K562 (cell line): Measurements from ENCODE around the gene TMPO. TPM values are rescaled to one million over a fixed set of nuclear protein-coding genes. Genes with fewer than 3 reads are reported as not detected.

Experiments
- ATAC-seq: fragments of 200-7000 bp; cut with Tn5 transposase; 3 replicates; pipeline ENCODE4 v1.9.1; 2020; ENCODE audit warnings: moderate library complexity
- BruUV-seq: library from RNA; stranded (reverse); fragments of 400-500 nt; replicated peaks from 2 replicates; lab custom pipeline; 2021; lab: Mats Ljungman, UMichigan
- CTCF ChIA-PET: fragments of 300-600 bp; formaldehyde crosslinking; extraction: SDS; loops from one replicate; lab custom pipeline; 2021; ENCODE audit warnings: low intra/inter-chr PET ratio; lab: Yijun Ruan, JAX
- POLR2A ChIA-PET: fragments of 300-600, 350-650 bp; sonication (Branson Sonifier 250); formaldehyde crosslinking; extraction: SDS; loops from one replicate; lab custom pipeline; 2021; ENCODE audit warnings: antibody characterized with exemption, inconsistent platforms; lab: Yijun Ruan, JAX
- DNase-seq, 4 experiments: peaks; one replicate each; pipeline versions ENCODE4 v3.0.0 to v3.0.0-alpha.2; 2011 to 2018; ENCODE audit warnings: low spot score in 3 of 4, mixed read lengths in 3 of 4; ENCODE audit errors: extremely low read depth in 1 of 4
- FAIRE-seq: peaks from 2 replicates; lab custom pipeline; 2011; peaks lifted over from hg19 to GRCh38; lab: Jason Lieb, UNC
- H2AFZ ChIP-seq: 2 replicates; pipeline ENCODE4 v1.6.0; 2011; ENCODE audit warnings: low read depth, low read length, control low read depth, inconsistent platforms
- H3K27ac ChIP-seq: fragments of 200-600 bp; 3 replicates; pipeline ENCODE4 v1.8.0; 2011; ENCODE audit warnings: low read depth, mild to moderate bottlenecking, control low read depth, inconsistent platforms, low read length, moderate library complexity, mixed read lengths; ENCODE audit errors: extremely low read depth
- H3K27me3 ChIP-seq, 2 experiments: fragments of 300-600 bp in 1 of 2; 2 replicates in 1 of 2; 3 replicates in 1 of 2; pipeline versions ENCODE4 v1.6.0 to v1.8.0; 2011; ENCODE audit warnings: inconsistent platforms in 2 of 2, low read length in 2 of 2, mild to moderate bottlenecking in 1 of 2, mixed read lengths in 1 of 2, moderate library complexity in 1 of 2; ENCODE audit not compliant: control insufficient read depth in 2 of 2, insufficient read depth in 2 of 2
- H3K36me3 ChIP-seq: fragments of 300-600 bp; 3 replicates; pipeline ENCODE4 v1.8.0; 2011; ENCODE audit warnings: mild to moderate bottlenecking, low read length, inconsistent platforms; ENCODE audit not compliant: control insufficient read depth, insufficient read depth
- H3K4me1 ChIP-seq, 2 experiments: fragments of 200-600 bp in 1 of 2; replicated peaks in 1 of 2; 2 replicates in 1 of 2; 3 replicates in 1 of 2; pipeline versions ENCODE4 v1.5.1 to v1.8.0; 2011; ENCODE audit warnings: inconsistent platforms in 2 of 2, low read length in 2 of 2, mild to moderate bottlenecking in 1 of 2, mixed read lengths in 1 of 2, moderate library complexity in 1 of 2; ENCODE audit not compliant: control insufficient read depth in 2 of 2, insufficient read depth in 2 of 2
- H3K4me2 ChIP-seq: 2 replicates; pipeline ENCODE4 v1.6.1; 2011; ENCODE audit warnings: low read length, control low read depth, inconsistent platforms, mixed read lengths; ENCODE audit not compliant: insufficient read depth
- H3K4me3 ChIP-seq: fragments of 200-600 bp; sonication (generic), shearing (Covaris generic); 2 replicates; pipeline ENCODE4 v1.5.1; 2016; ENCODE audit warnings: control low read depth, inconsistent platforms
- H3K79me2 ChIP-seq: fragments of 200-600 bp; 3 replicates; pipeline ENCODE4 v1.8.0; 2011; ENCODE audit warnings: low read length, inconsistent platforms; ENCODE audit not compliant: control insufficient read depth, insufficient read depth
- H3K9ac ChIP-seq, 2 experiments: 2 replicates each; pipeline versions ENCODE4 v1.6.0 to v1.6.1; 2011; ENCODE audit warnings: low read depth in 2 of 2, low read length in 2 of 2, control low read depth in 1 of 2, inconsistent platforms in 1 of 2, mild to moderate bottlenecking in 1 of 2, mixed read lengths in 1 of 2; ENCODE audit not compliant: insufficient read depth in 1 of 2
- H3K9me1 ChIP-seq: one replicate; pipeline ENCODE4 v1.6.0; 2011; ENCODE audit warnings: inconsistent platforms, mild to moderate bottlenecking, low read length, moderate library complexity; ENCODE audit not compliant: control insufficient read depth, insufficient read depth
- H3K9me3 ChIP-seq: replicated peaks from 2 replicates; pipeline ENCODE4 v1.5.1; 2011; ENCODE audit warnings: low read depth, low read length, inconsistent platforms; ENCODE audit not compliant: control insufficient read depth, insufficient read depth
- H4K20me1 ChIP-seq: replicated peaks from 2 replicates; pipeline ENCODE4 v1.6.1; 2011; ENCODE audit warnings: low read length, inconsistent platforms, mixed read lengths; ENCODE audit not compliant: control insufficient read depth, insufficient read depth
- BCOR ChIP-seq: fragments of 450-650 bp; IDR thresholded peaks from 2 replicates; pipeline ENCODE4 v1.6.1; 2016
- DACH1 ChIP-seq: fragments of 450-650 bp; IDR thresholded peaks from 2 replicates; pipeline ENCODE4 v1.6.1; 2018; ENCODE audit not compliant: partially characterized antibody
- E2F3 ChIP-seq: fragments of 250-450 bp; sonication (Bioruptor Pico); IDR thresholded peaks from 2 replicates; pipeline ENCODE4 v1.4.0; 2020; ENCODE audit warnings: mild to moderate bottlenecking
- FUS ChIP-seq: fragments of 200-400 bp; formaldehyde crosslinking; optimal IDR thresholded peaks from 2 replicates; pipeline ENCODE3; 2017; ENCODE audit warnings: low read depth, low read length
- GATA2 ChIP-seq: sonication (generic); formaldehyde crosslinking; IDR thresholded peaks from 2 replicates; pipeline ENCODE4 v1.4.0; 2020; ENCODE audit warnings: mild to moderate bottlenecking, missing genetic modification reagents
- GATAD2B ChIP-seq: fragments of 450-650 bp; IDR thresholded peaks from 2 replicates; pipeline ENCODE4 v1.6.1; 2017; ENCODE audit warnings: mild to moderate bottlenecking, borderline replicate concordance
- HDAC1 ChIP-seq, 2 experiments: fragments of 450-650 bp; IDR thresholded peaks; 2 replicates each; pipeline ENCODE4 v1.6.1; 2016 to 2017; ENCODE audit warnings: inconsistent platforms in 1 of 2, mild to moderate bottlenecking in 1 of 2, moderate library complexity in 1 of 2
- KAT8 ChIP-seq: fragments of 450-650 bp; IDR thresholded peaks from 2 replicates; pipeline ENCODE4 v1.6.1; 2016; ENCODE audit warnings: low read depth, mild to moderate bottlenecking
- PCBP1 ChIP-seq: fragments of 200-400 bp; formaldehyde crosslinking; IDR thresholded peaks from 2 replicates; pipeline ENCODE4 v1.6.1; 2018; ENCODE audit warnings: mild to moderate bottlenecking, low read depth, low read length; ENCODE audit not compliant: poor library complexity, severe bottlenecking
- POLR3A ChIP-seq: IDR thresholded peaks from 2 replicates; pipeline ENCODE4 v1.6.1; 2011; ENCODE audit warnings: borderline replicate concordance, mild to moderate bottlenecking, moderate library complexity; ENCODE audit not compliant: insufficient read length, insufficient read depth; ENCODE audit errors: extremely low read depth
- PTRF ChIP-seq: fragments of 450-650 bp; IDR thresholded peaks from 2 replicates; pipeline ENCODE4 v1.6.1; 2016; ENCODE audit warnings: mild to moderate bottlenecking, missing genetic modification characterization, missing compliant biosample characterization
- RAD51 ChIP-seq: fragments of 450-650 bp; IDR thresholded peaks from 2 replicates; pipeline ENCODE4 v1.7.1; 2016; ENCODE audit warnings: low read depth, mild to moderate bottlenecking, borderline replicate concordance
- RBFOX2 ChIP-seq: fragments of 200-400 bp; formaldehyde crosslinking; IDR thresholded peaks from 2 replicates; pipeline ENCODE4 v1.6.1; 2017; ENCODE audit warnings: low read depth, mild to moderate bottlenecking, low read length, moderate library complexity
- SMARCB1 ChIP-seq: IDR thresholded peaks from 2 replicates; pipeline ENCODE4 v1.6.1; 2011; ENCODE audit warnings: improper control_type of control experiment, low read depth; ENCODE audit not compliant: insufficient read length
- TCF7 ChIP-seq: sonication (generic); IDR thresholded peaks from 2 replicates; pipeline ENCODE4 v1.6.1; 2016; ENCODE audit warnings: antibody characterized with exemption, borderline replicate concordance
- ZNF184 ChIP-seq: sonication (generic); formaldehyde crosslinking; IDR thresholded peaks from 2 replicates; pipeline ENCODE4 v1.5.0; 2020; ENCODE audit warnings: missing genetic modification reagents
- ZNF436 ChIP-seq: fragments of 250-450, 450-650 bp; sonication (Bioruptor Pico); formaldehyde crosslinking; IDR thresholded peaks from 2 replicates; pipeline ENCODE4 v1.7.0; 2020; ENCODE audit warnings: mild to moderate bottlenecking
- ZNF584 ChIP-seq: fragments of 200-800 bp; sonication (Bioruptor generic); IDR thresholded peaks from 2 replicates; pipeline ENCODE4 v1.6.1; 2016; ENCODE audit warnings: low read depth, mild to moderate bottlenecking, missing genetic modification characterization, missing compliant biosample characterization
- WGBS: fragments of 100-300 bp; shearing (Covaris generic); methylation state at CpG from one replicate; pipeline ENCODE4 v1.1.6; 2016; ENCODE audit warnings: low coverage, mixed read lengths; ENCODE audit not compliant: insufficient coverage; ENCODE audit errors: missing lambda C conversion rate; 5-methylcytosine and 5-hydroxymethylcytosine counted together
- in situ Hi-C: fragments of 300-500 bp; cut with MboI; formaldehyde crosslinking; loops from 4 replicates; pipeline ENCODE4 v1.15.0; 2018; ENCODE audit warnings: inconsistent platforms, mixed read lengths
- intact Hi-C: fragments of 100-400 bp; cut with micrococcal nuclease; formaldehyde crosslinking; loops from 2 replicates; pipeline ENCODE4 v1.14.2; 2022
- polyA plus RNA-seq, 8 experiments: library from polyadenylated mRNA; depleted of rRNA in 4 of 8; stranded (reverse) in 5 of 8; unstranded in 3 of 8; fragments of >200 nt; fragmentation: Nextera tagmentation in 2 of 8; fragmentation: Illumina TruSeq in 1 of 8; extraction: Ambion mirVana in 2 of 8; extraction: Trizol in 1 of 8; gene quantifications; 2 replicates each; pipeline versions ENCODE4 v1.2.1 to v1.2.3, GENCODE V29; 2011 to 2014; ENCODE audit warnings: inconsistent platforms in 1 of 8, missing spikeins in 1 of 8
- total RNA-seq, 7 experiments: library from RNA; depleted of rRNA in 6 of 7; stranded (reverse); fragments of >200 nt in 6 of 7; fragmentation: Illumina TruSeq in 2 of 7; extraction: Trizol in 2 of 7; gene quantifications; 2 replicates each; pipeline versions ENCODE4 v1.2.1 to v1.2.3, GENCODE V29; 2011 to 2021; ENCODE audit warnings: low replicate concordance in 1 of 7
- TF ChIP-seq, protein P1 (sequence below): fragments of 250-450 bp; sonication (Bioruptor Pico); IDR thresholded peaks from 2 replicates; pipeline ENCODE4 v1.4.0; 2020; ENCODE audit warnings: mild to moderate bottlenecking
- TF ChIP-seq, protein P2 (sequence below): fragments of 450-650 bp; IDR thresholded peaks from 2 replicates; pipeline ENCODE4 v1.6.1; 2016; ENCODE audit warnings: antibody characterized with exemption

Gene TMPO
- total and polyA plus RNA-seq, 9 of the 15 experiments (the other 6 are each of a cell fraction or from before 2014, with no cell fraction given) = 62.1 to 263 (median 182) TPM

DNA sequence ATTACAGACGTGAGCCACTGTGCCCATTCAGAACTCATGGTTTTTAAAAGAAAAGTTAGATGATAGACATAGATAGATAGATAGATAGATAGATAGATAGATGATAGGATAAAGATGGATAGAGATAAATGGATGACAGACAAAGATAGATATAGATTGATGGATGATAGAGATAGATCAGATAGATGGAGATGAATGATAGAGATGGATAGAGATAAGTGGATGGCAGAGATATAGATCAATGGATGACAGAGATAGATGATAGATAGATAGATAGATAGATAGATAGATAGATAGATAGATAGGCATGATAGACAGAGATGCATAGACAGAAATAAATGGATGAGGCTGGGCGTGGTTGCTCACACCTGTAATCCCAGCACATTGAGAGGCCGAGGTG, 64.4 kb downstream of the TMPO start (continued):
- TF ChIP-seq GATAD2B (0 out of 2 replicates have a peak, but pooled peaks have one; percentile 44), HDAC1 (IDR thresholded peaks at IDR 0.05) (peak in 1 of 2 experiments; percentile 44; a peak in 1 of 4 replicates), BCOR (peak; percentile 49; the same call in 1 of the 2 replicates), POLR3A (no peak), E2F3 (CRISPR knock-in tag) (no peak), GATA2 (CRISPR knock-in tag) (peak; percentile 41; the same call in 1 of the 2 replicates), RBFOX2 (no peak), KAT8 (no peak), TCF7 (no peak), PCBP1 (no peak)
- TF ChIP-seq, protein P1, sequence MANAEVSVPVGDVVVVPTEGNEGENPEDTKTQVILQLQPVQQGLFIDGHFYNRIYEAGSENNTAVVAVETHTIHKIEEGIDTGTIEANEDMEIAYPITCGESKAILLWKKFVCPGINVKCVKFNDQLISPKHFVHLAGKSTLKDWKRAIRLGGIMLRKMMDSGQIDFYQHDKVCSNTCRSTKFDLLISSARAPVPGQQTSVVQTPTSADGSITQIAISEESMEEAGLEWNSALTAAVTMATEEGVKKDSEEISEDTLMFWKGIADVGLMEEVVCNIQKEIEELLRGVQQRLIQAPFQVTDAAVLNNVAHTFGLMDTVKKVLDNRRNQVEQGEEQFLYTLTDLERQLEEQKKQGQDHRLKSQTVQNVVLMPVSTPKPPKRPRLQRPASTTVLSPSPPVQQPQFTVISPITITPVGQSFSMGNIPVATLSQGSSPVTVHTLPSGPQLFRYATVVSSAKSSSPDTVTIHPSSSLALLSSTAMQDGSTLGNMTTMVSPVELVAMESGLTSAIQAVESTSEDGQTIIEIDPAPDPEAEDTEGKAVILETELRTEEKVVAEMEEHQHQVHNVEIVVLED (CRISPR knock-in tag) = no peak

DNA sequence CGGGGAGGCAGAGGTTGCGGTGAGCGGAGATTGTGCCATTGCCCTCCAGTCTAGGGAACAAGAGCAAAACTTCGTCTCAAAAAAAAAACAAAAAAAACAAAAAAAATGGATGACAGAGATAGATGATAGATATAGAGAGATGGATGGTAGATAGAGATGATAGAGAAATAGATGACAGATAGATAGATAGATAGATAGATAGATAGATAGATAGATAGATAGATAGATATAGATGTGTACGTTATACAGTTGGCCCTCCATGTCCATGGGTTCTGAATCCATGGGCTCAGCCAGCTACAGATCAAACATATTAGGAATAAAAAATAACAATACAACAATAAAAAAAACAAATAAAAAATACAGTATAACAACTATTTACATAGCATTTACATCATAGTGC, 65.3 kb downstream of the TMPO start:
- TF ChIP-seq FUS (no peak), SMARCB1 (no peak), ZNF584 (no peak), RAD51 (no peak), DACH1 (peak; percentile 92), ZNF436 (CRISPR knock-in tag) (no peak), ZNF184 (CRISPR knock-in tag) (no peak), PTRF (tag) (no peak)
- TF ChIP-seq, protein P2, sequence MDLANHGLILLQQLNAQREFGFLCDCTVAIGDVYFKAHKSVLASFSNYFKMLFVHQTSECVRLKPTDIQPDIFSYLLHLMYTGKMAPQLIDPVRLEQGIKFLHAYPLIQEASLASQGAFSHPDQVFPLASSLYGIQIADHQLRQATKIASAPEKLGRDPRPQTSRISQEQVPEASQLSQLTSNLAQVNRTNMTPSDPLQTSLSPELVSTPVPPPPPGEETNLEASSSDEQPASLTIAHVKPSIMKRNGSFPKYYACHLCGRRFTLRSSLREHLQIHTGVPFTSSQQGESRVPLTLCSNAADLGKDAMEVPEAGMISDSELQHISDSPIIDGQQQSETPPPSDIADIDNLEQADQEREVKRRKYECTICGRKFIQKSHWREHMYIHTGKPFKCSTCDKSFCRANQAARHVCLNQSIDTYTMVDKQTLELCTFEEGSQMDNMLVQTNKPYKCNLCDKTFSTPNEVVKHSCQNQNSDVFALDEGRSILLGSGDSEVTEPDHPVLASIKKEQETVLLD = 0 out of 2 replicates have a peak, but pooled peaks have one; percentile 44
- Histone ChIP-seq H3K9ac (no peak overlapping the region), H2AFZ (no peak overlapping the region), H3K9me1 (no peaks in the 10 kb centered on the region), H3K4me3 (no peak overlapping the region), H4K20me1 (no peaks in the 10 kb centered on the region), H3K4me1 (peaks cover 4 to 15% of the 10 kb centered on the region in 2 experiments; a peak in 3 of 5 replicates), H3K79me2 (no peaks in the 10 kb centered on the region), H3K9me3 (no peaks in the 10 kb centered on the region), H3K27me3 (no peaks in the 10 kb centered on the region), H3K27ac (no peak overlapping the region), H3K36me3 (no peaks in the 10 kb centered on the region), H3K4me2 (no peak overlapping the region)
- ChIA-PET CTCF (no interaction called here), POLR2A (interaction anchor here (1.6 kb wide), 1 partner anchor 12 kb away, joined by 4 read pairs; the partner anchor contains the start of gene SLC25A3)
- BruUV-seq = no TSS peak
- 73% methylated on average over 3 of the region's 5 CpGs for WGBS
- DNase-seq (no peak), FAIRE-seq (no peak), ATAC-seq (no peak)
- intact Hi-C loops (no loop called here), in situ Hi-C loops (no loop called here)
